Muscle of arm (tissue), 12 donors: ENCODE data around the gene TBRG4. TPM values are rescaled to one million over a fixed set of nuclear protein-coding genes. Genes with fewer than 3 reads are reported as not detected.

ENCODE experiments used
- DNase-seq: peaks from one replicate; pipeline ENCODE4 v3.0.0-alpha.2; 2013
- polyA plus RNA-seq, 12 donors: library from polyadenylated mRNA; unstranded; fragments of 120-200 nt; gene quantifications; one replicate each; pipeline ENCODE4 v1.2.1, GENCODE V29; 2013; ENCODE audit not compliant: insufficient read length in 12 of 12

The TBRG4 gene
- polyA plus RNA-seq, 12 donors = 30.1 to 87.5 (median 36.7) TPM; not detected in 1

- no peak for DNase-seq
Observed at GRCh38 chr7:45092100-45092930, 19.2 kb downstream of the TBRG4 start.

GRCh38 chr7:45089341-45089891, 22.1 kb downstream of the TBRG4 start:
- DNase-seq = peak; percentile 31

GRCh38 chr7:45088821-45089340, 22.6 kb downstream of the TBRG4 start, which contains the start of gene NACAD:
Gene NACAD, minus strand, starts transcription at chr7:45088969. Its CDS starts 75 bp downstream, at chr7:45088894.
- peak; percentile 44 for DNase-seq

GRCh38 chr7:45088146-45088701, 23.3 kb downstream of the TBRG4 start:
- DNase-seq = no peak

- no peak for DNase-seq
Observed at GRCh38 chr7:45087301-45088145, 24.0 kb downstream of the TBRG4 start.

- DNase-seq = no peak
Observed at GRCh38 chr7:45086331-45087065, 25.0 kb downstream of the TBRG4 start.

- DNase-seq = no peak
Observed at GRCh38 chr7:45085619-45086200, 25.8 kb downstream of the TBRG4 start.

- no peak for DNase-seq
Observed at GRCh38 chr7:45084901-45085618, 26.4 kb downstream of the TBRG4 start.

GRCh38 chr7:45084336-45084735, 27.2 kb downstream of the TBRG4 start:
- DNase-seq = no peak

- no peak for DNase-seq
Observed at GRCh38 chr7:45082831-45083331, 28.6 kb downstream of the TBRG4 start.

GRCh38 chr7:45082031-45082830, 29.3 kb downstream of the TBRG4 start:
- no peak for DNase-seq

GRCh38 chr7:45081670-45081974, 29.9 kb downstream of the TBRG4 start:
- DNase-seq = no peak

GRCh38 chr7:45080958-45081669, 30.4 kb downstream of the TBRG4 start:
- no peak for DNase-seq

GRCh38 chr7:45080265-45080957, 31.1 kb downstream of the TBRG4 start:
- DNase-seq = no peak

- DNase-seq = no peak
Observed at GRCh38 chr7:45078125-45078681, 33.3 kb downstream of the TBRG4 start.

- no peak for DNase-seq
Observed at GRCh38 chr7:45077579-45077978, 33.9 kb downstream of the TBRG4 start.

- no peak for DNase-seq
Observed at GRCh38 chr7:45076946-45077345, 34.6 kb downstream of the TBRG4 start.
